ENCODE data around the gene CENPB.
"Not testable (repeated sequence)": the region's sequence is repeated elsewhere in the genome, so short reads cannot be mapped to it uniquely, and the experiment has no call there.

Gene CENPB, protein sequence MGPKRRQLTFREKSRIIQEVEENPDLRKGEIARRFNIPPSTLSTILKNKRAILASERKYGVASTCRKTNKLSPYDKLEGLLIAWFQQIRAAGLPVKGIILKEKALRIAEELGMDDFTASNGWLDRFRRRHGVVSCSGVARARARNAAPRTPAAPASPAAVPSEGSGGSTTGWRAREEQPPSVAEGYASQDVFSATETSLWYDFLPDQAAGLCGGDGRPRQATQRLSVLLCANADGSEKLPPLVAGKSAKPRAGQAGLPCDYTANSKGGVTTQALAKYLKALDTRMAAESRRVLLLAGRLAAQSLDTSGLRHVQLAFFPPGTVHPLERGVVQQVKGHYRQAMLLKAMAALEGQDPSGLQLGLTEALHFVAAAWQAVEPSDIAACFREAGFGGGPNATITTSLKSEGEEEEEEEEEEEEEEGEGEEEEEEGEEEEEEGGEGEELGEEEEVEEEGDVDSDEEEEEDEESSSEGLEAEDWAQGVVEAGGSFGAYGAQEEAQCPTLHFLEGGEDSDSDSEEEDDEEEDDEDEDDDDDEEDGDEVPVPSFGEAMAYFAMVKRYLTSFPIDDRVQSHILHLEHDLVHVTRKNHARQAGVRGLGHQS

GRCh38 chr20:3786665-3787323, at the start of gene CENPB:
CENPB (minus strand) TSS chr20:3786740; CDS start chr20:3786483, 257 bp downstream.
- TF ChIP-seq, protein P1, sequence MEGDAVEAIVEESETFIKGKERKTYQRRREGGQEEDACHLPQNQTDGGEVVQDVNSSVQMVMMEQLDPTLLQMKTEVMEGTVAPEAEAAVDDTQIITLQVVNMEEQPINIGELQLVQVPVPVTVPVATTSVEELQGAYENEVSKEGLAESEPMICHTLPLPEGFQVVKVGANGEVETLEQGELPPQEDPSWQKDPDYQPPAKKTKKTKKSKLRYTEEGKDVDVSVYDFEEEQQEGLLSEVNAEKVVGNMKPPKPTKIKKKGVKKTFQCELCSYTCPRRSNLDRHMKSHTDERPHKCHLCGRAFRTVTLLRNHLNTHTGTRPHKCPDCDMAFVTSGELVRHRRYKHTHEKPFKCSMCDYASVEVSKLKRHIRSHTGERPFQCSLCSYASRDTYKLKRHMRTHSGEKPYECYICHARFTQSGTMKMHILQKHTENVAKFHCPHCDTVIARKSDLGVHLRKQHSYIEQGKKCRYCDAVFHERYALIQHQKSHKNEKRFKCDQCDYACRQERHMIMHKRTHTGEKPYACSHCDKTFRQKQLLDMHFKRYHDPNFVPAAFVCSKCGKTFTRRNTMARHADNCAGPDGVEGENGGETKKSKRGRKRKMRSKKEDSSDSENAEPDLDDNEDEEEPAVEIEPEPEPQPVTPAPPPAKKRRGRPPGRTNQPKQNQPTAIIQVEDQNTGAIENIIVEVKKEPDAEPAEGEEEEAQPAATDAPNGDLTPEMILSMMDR (IDR thresholded peaks at IDR 0.05; ENCODE audit: insufficient read depth, low read length, poor library complexity, severe bottlenecking), result peak; percentile 41
- H3K4me3 ChIP-seq (replicated peaks; ENCODE audit: low read depth, low read length), result peak within 1 kb of the TSS; percentile 76

GRCh38 chr20:3836132-3836531, 49.6 kb upstream of the CENPB start:
- Histone ChIP-seq H3K27me3 (replicated peaks; ENCODE audit: control insufficient read depth, insufficient read depth, low read length) (no peaks in the 10 kb centered on the region), H3K4me3 (replicated peaks; ENCODE audit: low read depth, low read length) (no peak overlapping the region), H3K36me3 (ENCODE audit: control insufficient read depth, insufficient read depth, low read length) (no peaks in the 10 kb centered on the region)
- TF ChIP-seq, protein P1 (IDR thresholded peaks at IDR 0.05; ENCODE audit: insufficient read depth, low read length, poor library complexity, severe bottlenecking), result no peak
- DNase-seq (ENCODE audit: extremely low read depth, insufficient read length), result no peak

More at GRCh38 chr20:3786665-3787323, at the start of gene CENPB:
- Histone ChIP-seq H3K36me3 (ENCODE audit: control insufficient read depth, insufficient read depth, low read length) (peaks cover 2% of the 10 kb centered on the region), H3K27me3 (replicated peaks; ENCODE audit: control insufficient read depth, insufficient read depth, low read length) (no peaks in the 10 kb centered on the region)
- peak; percentile 91 for DNase-seq (ENCODE audit: extremely low read depth, insufficient read length)

GRCh38 chr20:3829891-3830290, 43.4 kb upstream of the CENPB start:
- H3K4me3 ChIP-seq (replicated peaks; ENCODE audit: low read depth, low read length); H3K36me3 ChIP-seq (ENCODE audit: control insufficient read depth, insufficient read depth, low read length); H3K27me3 ChIP-seq (replicated peaks; ENCODE audit: control insufficient read depth, insufficient read depth, low read length); DNase-seq (ENCODE audit: extremely low read depth, insufficient read length): not testable (repeated sequence)

DNA sequence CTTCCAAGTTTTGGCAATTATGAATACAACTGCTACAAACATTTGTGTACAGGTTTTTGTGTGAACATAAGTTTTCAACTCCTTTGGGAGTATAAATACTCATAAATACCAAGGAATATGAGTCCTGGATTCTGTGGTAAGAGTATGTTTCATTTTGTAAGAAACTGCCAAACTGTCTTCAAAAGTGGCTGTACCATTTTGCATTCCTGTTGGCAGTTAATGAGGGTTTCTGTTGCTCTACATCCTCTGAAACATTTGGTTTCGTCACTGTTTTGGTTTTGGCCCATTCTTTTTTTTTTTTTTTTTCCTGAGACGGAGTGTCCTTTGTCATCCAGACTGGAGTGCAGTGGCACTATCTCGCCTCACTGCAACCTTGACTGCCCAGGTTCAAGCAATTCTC, 42.3 kb upstream of the CENPB start:
- Histone ChIP-seq H3K4me3 (replicated peaks; ENCODE audit: low read depth, low read length) (no peak overlapping the region), H3K36me3 (ENCODE audit: control insufficient read depth, insufficient read depth, low read length) (peaks cover 5% of the 10 kb centered on the region), H3K27me3 (replicated peaks; ENCODE audit: control insufficient read depth, insufficient read depth, low read length) (no peaks in the 10 kb centered on the region)
- TF ChIP-seq, protein P1 (IDR thresholded peaks at IDR 0.05; ENCODE audit: insufficient read depth, low read length, poor library complexity, severe bottlenecking), result no peak
- no peak for DNase-seq (ENCODE audit: extremely low read depth, insufficient read length)

DNA sequence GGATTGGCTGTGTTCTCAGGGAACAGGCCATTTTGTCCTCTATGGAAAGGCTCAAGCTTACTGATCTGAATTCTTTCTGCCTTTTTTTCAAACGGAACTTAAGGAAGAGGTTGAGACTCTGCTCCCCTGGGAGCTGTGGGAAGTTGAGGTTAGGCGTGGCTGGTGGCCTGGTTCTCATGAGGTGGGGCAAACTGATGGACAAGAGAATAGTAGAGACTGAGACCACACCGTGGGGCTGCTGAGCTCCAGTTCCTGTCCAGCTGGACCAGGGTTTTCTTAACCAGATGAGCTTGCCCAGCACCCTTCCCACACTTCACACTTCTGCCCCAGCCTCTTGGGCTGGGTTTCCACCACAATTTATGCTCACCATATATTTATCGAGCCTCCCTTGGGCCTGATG, 39.9 kb upstream of the CENPB start:
- Histone ChIP-seq H3K36me3 (ENCODE audit: control insufficient read depth, insufficient read depth, low read length) (peaks cover 13% of the 10 kb centered on the region), H3K27me3 (replicated peaks; ENCODE audit: control insufficient read depth, insufficient read depth, low read length) (no peaks in the 10 kb centered on the region), H3K4me3 (replicated peaks; ENCODE audit: low read depth, low read length) (no peak overlapping the region)
- TF ChIP-seq, protein P1 (IDR thresholded peaks at IDR 0.05; ENCODE audit: insufficient read depth, low read length, poor library complexity, severe bottlenecking), result no peak
- DNase-seq (ENCODE audit: extremely low read depth, insufficient read length), result no peak

GRCh38 chr20:3825526-3825925, 39.0 kb upstream of the CENPB start:
- Histone ChIP-seq H3K27me3 (replicated peaks; ENCODE audit: control insufficient read depth, insufficient read depth, low read length) (no peaks in the 10 kb centered on the region), H3K4me3 (replicated peaks; ENCODE audit: low read depth, low read length) (no peak overlapping the region), H3K36me3 (ENCODE audit: control insufficient read depth, insufficient read depth, low read length) (peaks cover 13% of the 10 kb centered on the region)
- TF ChIP-seq, protein P1 (IDR thresholded peaks at IDR 0.05; ENCODE audit: insufficient read depth, low read length, poor library complexity, severe bottlenecking), result peak; percentile 2
- no peak for DNase-seq (ENCODE audit: extremely low read depth, insufficient read length)

Data from GM06990 (cell line).